Measurements from ENCODE around the gene TGOLN2.
A peak's percentile ranks its signal among the peaks of the same experiment; 100 is the strongest.
"Not testable (repeated sequence)": the region's sequence is repeated elsewhere in the genome, so short reads cannot be mapped to it uniquely, and the experiment has no call there.

Gene TGOLN2

DNA sequence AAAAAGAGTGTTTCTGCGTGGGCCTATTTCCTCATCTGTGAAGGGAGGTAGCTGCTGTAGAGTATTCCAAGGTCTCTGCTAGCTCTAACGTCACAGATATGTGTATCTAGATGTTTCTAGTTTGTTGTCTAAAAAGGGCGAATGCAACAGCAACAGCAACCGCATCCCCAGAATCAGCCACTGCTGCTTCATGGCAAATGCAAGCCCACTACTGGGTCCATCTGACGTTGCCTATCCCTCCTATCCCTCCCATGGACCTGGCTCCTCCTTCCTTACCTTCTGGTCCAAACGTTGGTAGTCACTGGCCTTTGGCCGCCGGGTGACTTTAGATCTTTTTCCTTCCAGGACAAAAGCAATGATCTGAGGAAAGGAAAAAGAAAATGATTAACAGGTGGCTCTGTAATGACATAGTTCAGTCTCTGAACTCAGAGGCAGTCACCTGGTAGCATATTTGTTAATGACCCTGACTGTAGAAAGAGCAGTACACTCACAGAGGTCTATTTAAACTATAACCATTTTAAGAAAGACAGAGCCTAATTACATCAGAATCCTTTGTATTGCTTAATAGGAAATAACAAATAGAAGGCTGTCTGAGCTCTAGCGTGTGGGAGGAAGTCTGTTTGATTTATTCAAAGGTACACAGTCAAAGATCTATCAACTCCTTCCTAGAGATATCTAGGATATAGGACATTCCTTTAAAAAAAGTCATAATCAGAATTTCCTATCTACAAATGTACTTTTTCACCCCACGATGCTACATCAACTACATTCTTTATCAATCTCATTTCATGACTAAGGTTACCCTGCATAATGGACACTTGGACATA, 2.9 kb downstream of the TGOLN2 start:
- H3K27ac ChIP-seq (ENCODE audit: low read length), result no peak overlapping the region
- no peaks in the 10 kb centered on the region for H3K9me3 ChIP-seq (ENCODE audit: control insufficient read depth in 2 of 2, low read length in 2 of 2)
- H3K36me3 ChIP-seq (ENCODE audit: control insufficient read depth in 2 of 2, insufficient read depth in 2 of 2, low read length in 2 of 2), result peaks cover 37 to 38% of the 10 kb centered on the region in 2 donors
- peak overlapping the region in 1 of 2 donors; percentile 47 for H3K9ac ChIP-seq (ENCODE audit: low read length in 2 of 2)
- peak overlapping the region; percentile 96 to 98 for H3K4me3 ChIP-seq (ENCODE audit: low read length in 2 of 2)
- peaks cover 40% of the 10 kb centered on the region for H3K4me1 ChIP-seq (ENCODE audit: control insufficient read depth, insufficient read depth, low read length)
- no peaks in the 10 kb centered on the region for H3K27me3 ChIP-seq (ENCODE audit: control insufficient read depth in 1 of 2, insufficient read depth in 2 of 2, low read length in 2 of 2)

DNA sequence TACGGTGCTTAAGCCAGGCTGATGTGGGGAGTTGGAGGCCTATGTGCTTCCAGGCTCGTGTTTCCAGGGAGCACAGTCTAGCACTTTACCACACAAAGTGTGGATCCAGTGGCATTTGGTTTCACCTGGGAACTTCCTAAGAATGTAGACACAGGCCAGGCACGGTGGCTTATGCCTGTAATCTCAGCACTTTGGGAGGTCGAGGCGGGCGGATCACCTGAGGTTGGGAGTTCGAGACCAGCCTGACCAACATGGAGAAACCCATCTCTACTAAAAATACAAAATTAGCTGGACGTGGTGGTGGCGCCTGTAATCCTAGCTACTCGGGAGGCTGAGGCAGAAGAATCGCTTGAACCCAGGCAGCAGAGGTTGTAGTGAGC, 3.8 kb downstream of the TGOLN2 start:
- Histone ChIP-seq H3K36me3 (ENCODE audit: control insufficient read depth in 2 of 2, insufficient read depth in 2 of 2, low read length in 2 of 2) (peaks cover 43% of the 10 kb centered on the region in 2 donors), H3K4me1 (ENCODE audit: control insufficient read depth, insufficient read depth, low read length) (peaks cover 40% of the 10 kb centered on the region)
- H3K9me3 ChIP-seq (ENCODE audit: control insufficient read depth in 2 of 2, low read length in 2 of 2); H3K27me3 ChIP-seq (ENCODE audit: control insufficient read depth in 1 of 2, insufficient read depth in 2 of 2, low read length in 2 of 2); H3K4me3 ChIP-seq (ENCODE audit: low read length in 2 of 2); H3K9ac ChIP-seq (ENCODE audit: low read length in 2 of 2); H3K27ac ChIP-seq (ENCODE audit: low read length): not testable (repeated sequence)

DNA sequence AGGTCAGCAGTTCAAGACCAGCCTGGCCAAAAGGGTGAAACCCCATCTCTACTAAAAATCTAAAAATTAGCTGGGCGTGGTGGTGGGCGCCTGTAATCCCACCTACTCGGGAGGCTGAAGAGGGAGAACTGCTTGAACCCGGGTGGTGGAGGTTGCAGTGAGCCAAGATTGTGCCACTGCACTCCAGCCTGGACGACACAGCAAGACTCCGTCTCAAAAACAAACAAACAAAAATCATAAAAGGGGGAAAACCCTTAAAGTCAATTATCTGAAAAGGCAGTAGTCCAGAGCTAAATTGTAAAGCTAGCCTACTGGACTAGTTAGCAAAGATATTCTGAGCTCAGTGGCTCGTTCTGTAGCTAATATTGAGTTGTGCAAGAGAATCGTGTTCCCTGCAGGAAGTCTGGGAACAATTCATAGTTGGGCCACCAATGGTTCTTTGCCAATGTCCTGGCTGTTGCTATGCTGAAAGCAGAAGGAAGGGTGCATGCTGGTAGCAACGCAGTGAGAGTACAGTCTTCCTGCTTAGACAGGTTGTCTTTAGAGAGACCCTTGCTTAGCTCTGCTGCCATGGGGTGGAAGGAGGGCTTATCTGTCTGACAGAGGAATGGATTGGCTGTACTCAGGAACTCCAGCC, 4.3 kb downstream of the TGOLN2 start:
- no peak overlapping the region for H3K9ac ChIP-seq (ENCODE audit: low read length in 2 of 2)
- no peak overlapping the region for H3K4me3 ChIP-seq (ENCODE audit: low read length in 2 of 2)
- H3K36me3 ChIP-seq (ENCODE audit: control insufficient read depth in 2 of 2, insufficient read depth in 2 of 2, low read length in 2 of 2), result peaks cover 43 to 44% of the 10 kb centered on the region in 2 donors
- peaks cover 40% of the 10 kb centered on the region for H3K4me1 ChIP-seq (ENCODE audit: control insufficient read depth, insufficient read depth, low read length)
- H3K27ac ChIP-seq (ENCODE audit: low read length), result no peak overlapping the region
- no peaks in the 10 kb centered on the region for H3K9me3 ChIP-seq (ENCODE audit: control insufficient read depth in 2 of 2, low read length in 2 of 2)
- H3K27me3 ChIP-seq (ENCODE audit: control insufficient read depth in 1 of 2, insufficient read depth in 2 of 2, low read length in 2 of 2), result no peaks in the 10 kb centered on the region

DNA sequence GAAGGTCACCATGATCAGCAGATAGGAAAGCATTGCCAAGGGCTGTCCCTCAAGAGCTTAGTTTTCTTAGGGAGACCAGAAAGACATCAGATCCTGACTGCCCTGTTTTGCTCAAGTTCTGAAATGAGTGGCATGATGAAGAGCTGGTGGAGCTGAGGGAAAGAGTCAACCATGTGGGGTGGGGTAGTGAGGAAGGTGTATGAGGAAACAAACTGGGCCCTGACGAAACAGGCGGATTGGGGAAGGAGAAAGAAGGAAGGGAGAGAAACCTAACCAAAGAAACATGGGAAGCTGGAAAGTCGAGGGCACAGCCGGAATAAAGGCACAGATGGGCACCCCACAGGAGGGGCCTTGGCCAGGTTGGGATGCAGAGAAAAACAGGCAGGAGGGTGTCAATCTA, 8.0 kb downstream of the TGOLN2 start:
- Histone ChIP-seq H3K27ac (ENCODE audit: low read length) (no peak overlapping the region), H3K27me3 (ENCODE audit: control insufficient read depth in 1 of 2, insufficient read depth in 2 of 2, low read length in 2 of 2) (no peaks in the 10 kb centered on the region), H3K9ac (ENCODE audit: low read length in 2 of 2) (peak overlapping the region in 1 of 2 donors; percentile 5), H3K4me1 (ENCODE audit: control insufficient read depth, insufficient read depth, low read length) (peaks cover 17% of the 10 kb centered on the region), H3K4me3 (ENCODE audit: low read length in 2 of 2) (no peak overlapping the region), H3K9me3 (ENCODE audit: control insufficient read depth in 2 of 2, low read length in 2 of 2) (no peaks in the 10 kb centered on the region), H3K36me3 (ENCODE audit: control insufficient read depth in 2 of 2, insufficient read depth in 2 of 2, low read length in 2 of 2) (peaks cover 53 to 61% of the 10 kb centered on the region in 2 donors)

DNA sequence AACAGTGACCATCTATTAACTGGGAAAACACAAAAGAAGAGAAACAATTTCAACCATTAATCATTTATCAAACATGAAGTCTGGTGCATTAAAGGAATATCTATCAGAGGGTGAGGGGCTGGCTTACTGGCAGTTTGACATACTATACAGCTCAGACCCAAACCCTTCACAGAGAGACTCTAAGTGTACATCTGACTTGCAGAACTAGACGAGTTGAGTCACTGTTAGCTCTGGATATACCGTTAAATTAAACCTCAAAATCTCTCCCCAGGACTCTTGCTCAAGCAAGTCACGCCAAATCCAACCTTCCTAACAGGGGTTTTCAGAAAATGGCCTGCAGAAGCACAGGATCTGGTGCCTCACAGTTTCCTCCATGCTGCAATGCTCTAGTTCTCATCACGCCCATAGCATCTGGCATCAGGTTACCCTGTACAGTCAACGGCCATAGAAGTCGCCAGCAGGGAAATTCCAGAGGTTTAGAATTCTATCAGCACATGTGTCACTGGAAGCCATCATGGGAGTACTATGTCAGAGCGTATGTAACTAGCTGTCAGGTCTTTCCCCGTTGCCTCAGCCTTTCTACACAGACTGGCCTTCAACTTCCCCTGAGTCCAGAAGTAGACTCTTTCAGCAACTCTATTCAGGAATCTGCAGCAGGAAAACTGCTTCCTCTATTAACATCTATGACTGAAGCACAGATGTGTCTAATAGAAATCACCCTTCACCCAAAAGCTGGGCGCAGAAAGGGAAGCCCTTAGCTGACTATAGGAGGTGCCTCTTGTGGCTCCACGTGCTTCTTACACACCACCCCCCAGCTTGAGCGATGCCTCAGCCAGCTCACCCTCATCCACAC, 9.3 kb downstream of the TGOLN2 start:
- Histone ChIP-seq H3K4me3 (ENCODE audit: low read length in 2 of 2) (no peak overlapping the region), H3K9ac (ENCODE audit: low read length in 2 of 2) (no peak overlapping the region), H3K27me3 (ENCODE audit: control insufficient read depth in 1 of 2, insufficient read depth in 2 of 2, low read length in 2 of 2) (no peaks in the 10 kb centered on the region), H3K9me3 (ENCODE audit: control insufficient read depth in 2 of 2, low read length in 2 of 2) (no peaks in the 10 kb centered on the region), H3K36me3 (ENCODE audit: control insufficient read depth in 2 of 2, insufficient read depth in 2 of 2, low read length in 2 of 2) (peaks cover 47 to 53% of the 10 kb centered on the region in 2 donors), H3K4me1 (ENCODE audit: control insufficient read depth, insufficient read depth, low read length) (peaks cover 16% of the 10 kb centered on the region), H3K27ac (ENCODE audit: low read length) (no peak overlapping the region)

DNA sequence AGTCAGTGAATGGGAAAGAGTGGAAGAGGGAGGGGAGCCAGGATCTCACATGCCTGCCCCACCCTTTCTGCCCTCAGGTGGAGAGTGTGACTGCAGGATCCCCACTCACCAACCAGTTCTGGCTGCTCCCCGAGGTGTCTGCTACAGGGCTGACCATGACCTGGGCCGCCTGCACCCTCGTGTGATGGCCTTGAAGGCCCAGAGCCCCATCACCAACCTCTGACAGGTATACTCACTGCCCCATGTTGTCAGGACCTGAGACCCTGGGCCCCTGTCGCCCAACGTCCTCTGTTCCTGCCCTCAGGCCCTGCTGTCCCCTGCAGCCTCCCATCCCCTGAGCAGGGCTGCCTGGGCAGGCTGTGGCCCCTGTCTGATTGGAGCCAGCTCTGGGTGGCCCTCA, 11.9 kb downstream of the TGOLN2 start:
- not testable (repeated sequence) for H3K9ac ChIP-seq (ENCODE audit: low read length in 2 of 2); H3K4me1 ChIP-seq (ENCODE audit: control insufficient read depth, insufficient read depth, low read length); H3K27ac ChIP-seq (ENCODE audit: low read length); H3K27me3 ChIP-seq (ENCODE audit: control insufficient read depth in 1 of 2, insufficient read depth in 2 of 2, low read length in 2 of 2); H3K9me3 ChIP-seq (ENCODE audit: control insufficient read depth in 2 of 2, low read length in 2 of 2); H3K4me3 ChIP-seq (ENCODE audit: low read length in 2 of 2)
- H3K36me3 ChIP-seq (ENCODE audit: control insufficient read depth in 2 of 2, insufficient read depth in 2 of 2, low read length in 2 of 2), result peaks cover 26 to 37% of the 10 kb centered on the region in 2 donors

DNA sequence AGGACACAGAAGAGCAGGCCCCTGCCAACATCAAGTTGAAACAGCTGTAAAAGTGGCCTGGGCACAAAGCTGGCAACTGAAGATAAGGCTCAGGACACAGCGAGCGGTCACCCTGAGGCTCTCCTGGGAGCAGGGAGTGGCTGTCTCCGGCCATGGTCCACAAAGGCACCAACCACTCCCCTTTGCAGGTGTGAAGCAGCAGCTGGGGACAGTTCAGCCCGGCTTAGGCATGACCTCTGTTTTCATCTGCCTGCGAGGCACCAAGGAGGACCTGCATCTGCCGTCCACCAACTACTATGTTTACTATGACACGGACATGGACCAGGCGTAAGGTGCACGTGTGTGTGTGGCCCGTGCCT, 12.9 kb downstream of the TGOLN2 start:
- Histone ChIP-seq H3K27ac (ENCODE audit: low read length) (no peak overlapping the region), H3K36me3 (ENCODE audit: control insufficient read depth in 2 of 2, insufficient read depth in 2 of 2, low read length in 2 of 2) (peaks cover 21 to 29% of the 10 kb centered on the region in 2 donors), H3K9me3 (ENCODE audit: control insufficient read depth in 2 of 2, low read length in 2 of 2) (no peaks in the 10 kb centered on the region), H3K9ac (ENCODE audit: low read length in 2 of 2) (no peak overlapping the region), H3K4me3 (ENCODE audit: low read length in 2 of 2) (no peak overlapping the region), H3K27me3 (ENCODE audit: control insufficient read depth in 1 of 2, insufficient read depth in 2 of 2, low read length in 2 of 2) (no peaks in the 10 kb centered on the region), H3K4me1 (ENCODE audit: control insufficient read depth, insufficient read depth, low read length) (peaks cover 9% of the 10 kb centered on the region)

DNA sequence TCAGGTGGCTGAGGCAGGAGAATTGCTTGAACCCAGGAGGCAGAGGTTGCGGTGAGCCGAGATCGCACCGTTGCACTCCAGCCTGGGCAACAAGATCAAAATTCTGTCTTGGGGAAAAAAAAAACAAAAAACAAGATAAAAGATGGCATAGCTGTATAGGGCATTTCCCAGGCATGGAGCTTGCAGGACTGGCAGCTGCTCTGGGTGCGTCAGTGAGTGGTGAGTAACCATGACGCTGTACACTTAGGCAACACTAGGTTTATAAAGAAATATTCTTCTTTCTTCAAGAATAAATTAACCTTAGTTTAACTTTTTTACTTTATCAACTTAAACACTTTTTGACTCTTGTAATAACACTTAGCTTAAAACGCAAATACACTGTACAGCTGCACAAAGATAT, 15.4 kb downstream of the TGOLN2 start:
- Histone ChIP-seq H3K27ac (ENCODE audit: low read length) (no peak overlapping the region), H3K36me3 (ENCODE audit: control insufficient read depth in 2 of 2, insufficient read depth in 2 of 2, low read length in 2 of 2) (peaks cover 21 to 22% of the 10 kb centered on the region in 2 donors), H3K27me3 (ENCODE audit: control insufficient read depth in 1 of 2, insufficient read depth in 2 of 2, low read length in 2 of 2) (no peaks in the 10 kb centered on the region), H3K4me3 (ENCODE audit: low read length in 2 of 2) (no peak overlapping the region), H3K9me3 (ENCODE audit: control insufficient read depth in 2 of 2, low read length in 2 of 2) (no peaks in the 10 kb centered on the region), H3K9ac (ENCODE audit: low read length in 2 of 2) (no peak overlapping the region), H3K4me1 (ENCODE audit: control insufficient read depth, insufficient read depth, low read length) (peaks cover 15% of the 10 kb centered on the region)

DNA sequence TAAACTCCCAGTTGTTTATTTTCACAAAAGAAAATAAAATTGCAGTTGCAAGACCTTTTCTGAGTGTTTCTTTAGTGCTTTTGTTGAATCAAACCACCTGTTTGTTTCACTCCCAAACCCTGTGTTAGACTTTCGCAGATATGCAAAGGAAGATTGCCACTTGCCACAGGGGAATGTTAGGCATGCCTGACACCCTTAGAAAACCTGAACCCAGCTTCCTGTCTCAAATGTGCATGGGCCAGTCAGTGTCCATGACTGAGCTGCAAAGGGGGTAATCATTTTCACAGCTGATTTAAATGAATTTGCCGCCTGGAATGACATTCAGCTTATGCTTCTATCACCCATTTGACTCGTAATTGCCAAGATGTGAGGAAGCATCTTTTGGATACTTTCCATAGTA, 17.5 kb downstream of the TGOLN2 start:
- H3K4me3 ChIP-seq (ENCODE audit: low read length in 2 of 2), result no peak overlapping the region
- H3K9ac ChIP-seq (ENCODE audit: low read length in 2 of 2), result no peak overlapping the region
- H3K36me3 ChIP-seq (ENCODE audit: control insufficient read depth in 2 of 2, insufficient read depth in 2 of 2, low read length in 2 of 2), result peaks cover 24 to 27% of the 10 kb centered on the region in 2 donors
- no peak overlapping the region for H3K27ac ChIP-seq (ENCODE audit: low read length)
- no peaks in the 10 kb centered on the region for H3K9me3 ChIP-seq (ENCODE audit: control insufficient read depth in 2 of 2, low read length in 2 of 2)
- H3K27me3 ChIP-seq (ENCODE audit: control insufficient read depth in 1 of 2, insufficient read depth in 2 of 2, low read length in 2 of 2), result no peaks in the 10 kb centered on the region
- peaks cover 15% of the 10 kb centered on the region for H3K4me1 ChIP-seq (ENCODE audit: control insufficient read depth, insufficient read depth, low read length)

DNA sequence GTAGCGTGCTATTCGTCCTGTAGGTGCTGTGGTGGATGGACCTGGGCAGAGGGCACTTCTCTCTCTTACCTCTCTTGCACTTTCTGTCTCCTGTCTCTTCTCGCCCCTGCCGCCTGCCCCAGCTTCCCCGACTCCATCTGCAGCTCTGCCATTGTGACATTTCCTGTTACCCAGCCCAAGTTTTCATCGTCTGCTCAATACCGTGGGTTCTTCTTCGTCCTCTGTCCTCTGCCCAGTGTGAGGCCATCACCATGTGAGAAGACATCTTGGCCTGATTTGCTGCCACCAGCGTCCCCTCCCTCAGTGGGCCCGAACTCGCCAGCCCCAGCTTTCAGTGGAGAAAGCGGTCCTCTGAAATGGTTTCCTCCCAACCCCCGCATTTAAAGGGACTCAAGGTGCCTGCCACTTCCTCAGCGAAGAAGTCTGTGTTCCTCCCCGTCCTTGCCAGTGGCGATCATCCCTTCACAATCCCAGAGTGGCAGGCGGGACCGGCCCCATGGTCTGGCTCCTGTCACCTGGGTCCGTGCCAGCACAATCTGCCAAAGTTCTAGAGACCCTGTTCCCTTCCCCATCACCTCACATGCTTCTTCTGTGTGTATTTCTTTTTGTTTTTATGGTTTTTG, 18.0 kb downstream of the TGOLN2 start:
- peak overlapping the region; percentile 24 for H3K27ac ChIP-seq (ENCODE audit: low read length)
- H3K9me3 ChIP-seq (ENCODE audit: control insufficient read depth in 2 of 2, low read length in 2 of 2), result no peaks in the 10 kb centered on the region
- H3K27me3 ChIP-seq (ENCODE audit: control insufficient read depth in 1 of 2, insufficient read depth in 2 of 2, low read length in 2 of 2), result no peaks in the 10 kb centered on the region
- peaks cover 15% of the 10 kb centered on the region for H3K4me1 ChIP-seq (ENCODE audit: control insufficient read depth, insufficient read depth, low read length)
- no peak overlapping the region for H3K9ac ChIP-seq (ENCODE audit: low read length in 2 of 2)
- no peak overlapping the region for H3K4me3 ChIP-seq (ENCODE audit: low read length in 2 of 2)
- H3K36me3 ChIP-seq (ENCODE audit: control insufficient read depth in 2 of 2, insufficient read depth in 2 of 2, low read length in 2 of 2), result peaks cover 25 to 28% of the 10 kb centered on the region in 2 donors
